Naive thymus-derived CD4-positive, alpha-beta T cell (primary cell): ENCODE measurements around the gene PHKG1. TPM values are rescaled to one million over a fixed set of nuclear protein-coding genes. Genes with fewer than 3 reads are reported as not detected.
"Not testable (repeated sequence)": the region's sequence is repeated elsewhere in the genome, so short reads cannot be mapped to it uniquely, and the experiment has no call there.

ENCODE experiments used
- ATAC-seq: fragments of 150-1000 bp; cut with Tn5 transposase; 2 replicates; pipeline ENCODE4 v1.10.0; 2021; ENCODE audit warnings: mild to moderate bottlenecking, moderate library complexity
- CTCF ChIA-PET: fragments of 350-600 bp; sonication (Branson Sonifier 250); formaldehyde crosslinking; loops from one replicate; lab custom pipeline; 2021; ENCODE audit warnings: antibody characterized with exemption; lab: Charles Lee
- POLR2A ChIA-PET: fragments of 350-600 bp; sonication (Branson Sonifier 250); formaldehyde crosslinking; loops from one replicate; lab custom pipeline; 2021; ENCODE audit warnings: antibody characterized with exemption, inconsistent platforms; lab: Charles Lee
- DNase-seq, 9 donors: peaks; one replicate each; pipeline versions ENCODE4 v3.0.0 to v3.0.0-alpha.2; 2020 to 2022; ENCODE audit warnings: mixed read lengths in 1 of 9
- H3K27ac ChIP-seq: one replicate; pipeline ENCODE4 v1.7.0; 2013; ENCODE audit warnings: mild to moderate bottlenecking, low read depth, low read length, moderate library complexity
- H3K27me3 ChIP-seq, 2 donors: one replicate each; pipeline ENCODE4 v1.7.0; 2013; ENCODE audit warnings: low read length in 2 of 2, mild to moderate bottlenecking in 2 of 2, moderate library complexity in 2 of 2; ENCODE audit not compliant: control insufficient read depth in 2 of 2, insufficient read depth in 2 of 2
- H3K36me3 ChIP-seq, 3 experiments: 1 replicate in 2 of 3; 2 replicates in 1 of 3; pipeline ENCODE4 v1.7.0; 2013; ENCODE audit warnings: low read length in 3 of 3, mild to moderate bottlenecking in 3 of 3, moderate library complexity in 1 of 3; ENCODE audit not compliant: insufficient read depth in 3 of 3, control insufficient read depth in 2 of 3
- H3K4me1 ChIP-seq, 2 donors: one replicate each; pipeline ENCODE4 v1.7.0; 2013; ENCODE audit warnings: low read length in 2 of 2, mild to moderate bottlenecking in 2 of 2, moderate library complexity in 1 of 2; ENCODE audit not compliant: control insufficient read depth in 2 of 2, insufficient read depth in 2 of 2
- H3K4me3 ChIP-seq: 2 replicates; pipeline ENCODE4 v1.7.0; 2013; ENCODE audit warnings: mild to moderate bottlenecking, low read length
- H3K9me3 ChIP-seq, 3 experiments: 1 replicate in 2 of 3; 2 replicates in 1 of 3; pipeline ENCODE4 v1.7.0; 2013; ENCODE audit warnings: low read length in 3 of 3; ENCODE audit not compliant: control insufficient read depth in 2 of 3
- H3K27ac Mint-ChIP-seq, 9 donors: one replicate each; pipeline ENCODE4 v1.8.0; 2020 to 2022; ENCODE audit warnings: mixed read lengths in 9 of 9, mild to moderate bottlenecking in 8 of 9, moderate library complexity in 5 of 9, inconsistent platforms in 2 of 9
- H3K27me3 Mint-ChIP-seq, 5 donors: one replicate each; pipeline ENCODE4 v1.8.0; 2021 to 2022; ENCODE audit warnings: mixed read lengths in 5 of 5, mild to moderate bottlenecking in 1 of 5
- H3K36me3 Mint-ChIP-seq, 5 donors: one replicate each; pipeline ENCODE4 v1.8.0; 2020 to 2022; ENCODE audit warnings: mixed read lengths in 5 of 5, mild to moderate bottlenecking in 3 of 5, inconsistent platforms in 1 of 5
- H3K4me1 Mint-ChIP-seq, 7 donors: one replicate each; pipeline ENCODE4 v1.8.0; 2020 to 2022; ENCODE audit warnings: mixed read lengths in 7 of 7, mild to moderate bottlenecking in 3 of 7, inconsistent platforms in 1 of 7
- H3K4me3 Mint-ChIP-seq, 10 donors: one replicate each; pipeline ENCODE4 v1.8.0; 2020 to 2022; ENCODE audit warnings: mild to moderate bottlenecking in 10 of 10, mixed read lengths in 10 of 10, moderate library complexity in 6 of 10, inconsistent platforms in 2 of 10
- H3K9me3 Mint-ChIP-seq, 11 donors: one replicate each; pipeline ENCODE4 v1.8.0; 2020 to 2022; ENCODE audit warnings: mixed read lengths in 11 of 11, mild to moderate bottlenecking in 4 of 11, inconsistent platforms in 1 of 11, moderate library complexity in 1 of 11
- intact Hi-C, 2 donors: fragments of 100-400 bp; cut with micrococcal nuclease; formaldehyde crosslinking; loops; one replicate each; pipeline ENCODE4 v1.15.1; 2023
- polyA plus RNA-seq, 2 donors: library from polyadenylated mRNA; unstranded; fragments of 300-500 nt; fragmentation: Illumina TruSeq; gene quantifications; one replicate each; pipeline ENCODE4 v1.2.3, GENCODE V29; 2021
- total RNA-seq, 6 experiments: library from RNA in 5 of 6; stranded (reverse) in 5 of 6; gene quantifications; 1 replicate in 5 of 6; 2 replicates in 1 of 6; pipeline ENCODE4 v1.2.3 and lab custom pipeline; 2021 to 2026

PHKG1 gene
- total and polyA plus RNA-seq, 7 experiments from 2014 or later: 0.91 to 12.0 (median 4.1) TPM

GRCh38 chr7:56040730-56041129 lies 52.0 kb downstream of the PHKG1 start:
- H3K27ac ChIP-seq: no peak overlapping the region
- intact Hi-C loops: no loop called here
- no peak overlapping the region for H3K4me3 Mint-ChIP-seq
- ChIA-PET POLR2A (no interaction called here), CTCF (no interaction called here)
- DNase-seq: no peak
- H3K4me1 Mint-ChIP-seq: peaks cover 0 to 4% (median 0%) of the 10 kb centered on the region in 7 donors
- no peaks in the 10 kb centered on the region for H3K36me3 Mint-ChIP-seq
- no peaks in the 10 kb centered on the region for H3K4me1 ChIP-seq
- no peak overlapping the region for H3K4me3 ChIP-seq
- no peaks in the 10 kb centered on the region for H3K9me3 Mint-ChIP-seq
- H3K36me3 ChIP-seq: no peaks in the 10 kb centered on the region
- ATAC-seq: no peak
- H3K27me3 Mint-ChIP-seq: no peaks in the 10 kb centered on the region
- H3K27ac Mint-ChIP-seq: no peak overlapping the region
- H3K27me3 ChIP-seq: no peaks in the 10 kb centered on the region
- no peaks in the 10 kb centered on the region for H3K9me3 ChIP-seq

- H3K27ac Mint-ChIP-seq: peak overlapping the region; percentile 9 to 90 (median 75)
- Histone ChIP-seq H3K36me3 (no peaks in the 10 kb centered on the region), H3K27ac (peak overlapping the region; percentile 70), H3K4me3 (peak overlapping the region; percentile 63), H3K27me3 (no peaks in the 10 kb centered on the region), H3K9me3 (no peaks in the 10 kb centered on the region), H3K4me1 (no peaks in the 10 kb centered on the region)
- ATAC-seq (peak; percentile 98), DNase-seq (peak; percentile 51 to 81 (median 77))
- POLR2A ChIA-PET: interaction anchor here (0.6 to 1.5 kb wide), 5 partner anchors 17 to 669 kb away, joined by 3 to 5 read pairs (median 3); partner anchors contain the start of genes CCT6A, CHCHD2, LANCL2 and PSPH
- H3K4me1 Mint-ChIP-seq: peaks cover 5 to 18% (median 15%) of the 10 kb centered on the region in 7 donors
- H3K36me3 Mint-ChIP-seq: peaks cover 0 to 2% (median 0%) of the 10 kb centered on the region in 5 donors
- intact Hi-C loops: loop anchor here (1.0 to 2.0 kb wide), 4 partner anchors 17 to 41 kb away; partner anchors contain the start of genes CCT6A (in 2 of the 2), PSPH (in 2 of the 2) and SUMF2 (in 2 of the 2)
- no peaks in the 10 kb centered on the region for H3K27me3 Mint-ChIP-seq
- H3K4me3 Mint-ChIP-seq: peak overlapping the region; percentile 78 to 96 (median 88)
- no peaks in the 10 kb centered on the region for H3K9me3 Mint-ChIP-seq
- CTCF ChIA-PET: interaction anchor here (0.6 kb wide), 1 partner anchor 137 kb away, joined by 4 read pairs; no protein-coding TSS in a partner anchor
These were observed 58.9 kb downstream of the PHKG1 start for GRCh38 chr7:56033671-56034432.

GRCh38 chr7:56032578-56032977 lies 60.2 kb downstream of the PHKG1 start:
- H3K4me3 ChIP-seq, ATAC-seq, H3K36me3 ChIP-seq, DNase-seq, H3K27ac ChIP-seq, H3K9me3 ChIP-seq, H3K9me3 Mint-ChIP-seq, H3K4me1 ChIP-seq, H3K27me3 ChIP-seq, CTCF ChIA-PET, POLR2A ChIA-PET, H3K36me3 Mint-ChIP-seq, H3K27me3 Mint-ChIP-seq: not testable (repeated sequence)
- Mint-ChIP-seq H3K27ac (peak overlapping the region in 1 of 9 donors; percentile 56), H3K4me1 (peaks cover 5 to 18% (median 15%) of the 10 kb centered on the region in 7 donors), H3K4me3 (peak overlapping the region in 7 of 10 donors; percentile 5 to 84 (median 33))
- intact Hi-C loops: loop anchor here in 1 of 2 donors (2.0 kb wide), 2 partner anchors 32 to 42 kb away; partner anchors contain the start of gene SUMF2

- H3K9me3 ChIP-seq, H3K36me3 ChIP-seq, H3K4me3 ChIP-seq, POLR2A ChIA-PET, intact Hi-C loops, H3K36me3 Mint-ChIP-seq, H3K9me3 Mint-ChIP-seq, ATAC-seq, DNase-seq, H3K4me1 ChIP-seq, H3K27ac ChIP-seq, CTCF ChIA-PET, H3K27me3 ChIP-seq, H3K27me3 Mint-ChIP-seq: not testable (repeated sequence)
- Mint-ChIP-seq H3K4me1 (peaks cover 5 to 18% (median 15%) of the 10 kb centered on the region in 7 donors), H3K4me3 (peak overlapping the region in 3 of 10 donors; percentile 19 to 38 (median 21)), H3K27ac (peak overlapping the region in 4 of 9 donors; percentile 11 to 75 (median 35))
These were observed 61.2 kb downstream of the PHKG1 start for GRCh38 chr7:56031556-56031955.

- Histone ChIP-seq H3K27ac (no peak overlapping the region), H3K27me3 (no peaks in the 10 kb centered on the region), H3K36me3 (no peaks in the 10 kb centered on the region), H3K4me3 (no peak overlapping the region), H3K4me1 (no peaks in the 10 kb centered on the region), H3K9me3 (no peaks in the 10 kb centered on the region)
- Mint-ChIP-seq H3K27ac (no peak overlapping the region), H3K4me3 (no peak overlapping the region), H3K9me3 (no peaks in the 10 kb centered on the region), H3K36me3 (peaks cover 0 to 8% (median 5%) of the 10 kb centered on the region in 5 donors), H3K27me3 (no peaks in the 10 kb centered on the region), H3K4me1 (peaks cover 5 to 18% (median 15%) of the 10 kb centered on the region in 7 donors)
- ChIA-PET CTCF (no interaction called here), POLR2A (no interaction called here)
- ATAC-seq: no peak
- intact Hi-C loops: no loop called here
- no peak for DNase-seq
These were observed 62.4 kb downstream of the PHKG1 start for GRCh38 chr7:56030340-56030739.
